Thyroid gland (tissue), 4 donors: ENCODE measurements around the gene FCRL4. TPM values are rescaled to one million over a fixed set of nuclear protein-coding genes. Genes with fewer than 3 reads are reported as not detected.
"Not testable (repeated sequence)": the region's sequence is repeated elsewhere in the genome, so short reads cannot be mapped to it uniquely, and the experiment has no call there.

Experiments
- DNase-seq, 2 donors: peaks; one replicate each; pipeline ENCODE4 v3.0.0-alpha.2; 2019
- H3K27ac ChIP-seq, 3 donors: fragments of 200-600 bp; sonication (generic); 1 replicate in 2 of 3; 2 replicates in 1 of 3; pipeline ENCODE4 v1.5.1; 2016 to 2019; ENCODE audit warnings: mild to moderate bottlenecking in 1 of 3, moderate library complexity in 1 of 3
- H3K27me3 ChIP-seq: fragments of 200-600 bp; sonication (generic); one replicate; pipeline ENCODE4 v1.5.1; 2019
- H3K36me3 ChIP-seq, 2 donors: fragments of 200-600 bp; sonication (generic); one replicate each; pipeline ENCODE4 v1.5.1; 2016 to 2019
- H3K4me1 ChIP-seq, 2 donors: fragments of 200-600 bp; sonication (generic); one replicate each; pipeline ENCODE4 v1.5.1; 2017 to 2019
- H3K4me3 ChIP-seq, 3 donors: fragments of 200-600 bp; sonication (generic); replicated peaks in 1 of 3; 1 replicate in 2 of 3; 2 replicates in 1 of 3; pipeline ENCODE4 v1.5.1; 2016; ENCODE audit warnings: mild to moderate bottlenecking in 1 of 3
- H3K9me3 ChIP-seq: fragments of 200-600 bp; sonication (generic); one replicate; pipeline ENCODE4 v1.5.1; 2017
- POLR2A ChIP-seq, 2 donors: fragments of 450-650 bp; IDR thresholded peaks; one replicate each; pipeline ENCODE4 v1.6.1; 2017; ENCODE audit warnings: antibody characterized with exemption in 2 of 2, mild to moderate bottlenecking in 2 of 2, moderate library complexity in 1 of 2
- WGBS, 2 donors: methylation state at CpG; one replicate each; pipeline ENCODE4 v1.1.5; 2017; 5-methylcytosine and 5-hydroxymethylcytosine counted together
- intact Hi-C: fragments of 100-400 bp; cut with DNase I; formaldehyde crosslinking; loops from one replicate; pipeline ENCODE4 v1.15.1; 2023
- total RNA-seq, 4 donors: library from RNA; depleted of rRNA; stranded (reverse); fragments of >200 nt; gene quantifications; one replicate each; pipeline ENCODE4 v1.2.3, GENCODE V29; 2016
- TF ChIP-seq, protein P1 (sequence below), 6 experiments: fragments of 200-600 bp in 3 of 6; fragments of 450-650 bp in 3 of 6; sonication (generic) in 3 of 6; IDR thresholded peaks; one replicate each; pipeline ENCODE4 v1.5.1; 2016 to 2019; ENCODE audit warnings: antibody characterized with exemption in 6 of 6, mild to moderate bottlenecking in 2 of 6, inconsistent platforms in 1 of 6, moderate library complexity in 1 of 6

FCRL4 gene
- total RNA-seq, 4 donors from 2014 or later = not detected

DNA sequence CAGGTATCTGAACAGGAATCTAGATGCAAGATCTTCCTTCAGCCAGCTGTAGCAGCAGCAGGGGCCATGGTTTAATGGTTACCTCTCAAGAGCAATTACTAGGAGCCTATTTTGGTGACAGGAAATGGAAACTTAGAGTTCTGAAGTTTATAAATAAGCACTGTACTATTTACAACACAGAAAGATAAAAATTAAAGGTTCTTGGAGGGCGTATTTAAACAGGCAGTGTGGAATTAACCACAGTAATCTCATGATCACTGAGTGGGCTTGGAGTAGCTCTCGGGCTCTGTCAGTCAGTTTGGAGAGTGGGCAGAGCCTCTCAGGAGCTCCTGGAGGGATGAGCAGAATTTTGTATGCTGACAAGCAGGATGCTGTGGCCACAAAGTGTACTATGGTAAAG, 35.4 kb downstream of the FCRL4 start:
- no peaks in the 10 kb centered on the region for H3K4me1 ChIP-seq
- DNase-seq = no peak

DNA sequence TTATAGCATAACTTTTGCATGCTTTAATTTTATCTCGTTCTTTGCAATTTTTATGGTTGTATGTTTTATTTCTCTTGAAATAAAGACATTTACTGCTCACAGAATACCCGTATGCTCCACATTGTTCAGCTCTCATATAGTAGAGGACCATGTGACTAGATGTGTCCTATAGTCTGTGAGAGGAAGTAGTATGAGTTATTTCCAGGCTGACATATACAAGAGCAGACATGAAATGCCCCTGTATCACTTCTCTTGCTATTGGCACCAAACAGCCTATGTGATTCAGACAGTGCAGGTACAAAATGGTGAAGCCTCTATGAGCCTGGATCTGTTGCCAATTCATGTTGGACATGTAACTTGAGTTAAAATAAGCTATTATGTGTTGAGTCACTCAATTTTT, 39.8 kb downstream of the FCRL4 start:
- intact Hi-C loops = no loop called here
- H3K36me3 ChIP-seq = no peaks in the 10 kb centered on the region
- H3K27ac ChIP-seq = no peak overlapping the region
- H3K4me3 ChIP-seq = no peak overlapping the region
- 68% methylated on average over 2 of the region's 2 CpGs for WGBS, 2 donors
- no peaks in the 10 kb centered on the region for H3K9me3 ChIP-seq
- H3K27me3 ChIP-seq = no peaks in the 10 kb centered on the region
- no peaks in the 10 kb centered on the region for H3K4me1 ChIP-seq
- TF ChIP-seq, protein P1, sequence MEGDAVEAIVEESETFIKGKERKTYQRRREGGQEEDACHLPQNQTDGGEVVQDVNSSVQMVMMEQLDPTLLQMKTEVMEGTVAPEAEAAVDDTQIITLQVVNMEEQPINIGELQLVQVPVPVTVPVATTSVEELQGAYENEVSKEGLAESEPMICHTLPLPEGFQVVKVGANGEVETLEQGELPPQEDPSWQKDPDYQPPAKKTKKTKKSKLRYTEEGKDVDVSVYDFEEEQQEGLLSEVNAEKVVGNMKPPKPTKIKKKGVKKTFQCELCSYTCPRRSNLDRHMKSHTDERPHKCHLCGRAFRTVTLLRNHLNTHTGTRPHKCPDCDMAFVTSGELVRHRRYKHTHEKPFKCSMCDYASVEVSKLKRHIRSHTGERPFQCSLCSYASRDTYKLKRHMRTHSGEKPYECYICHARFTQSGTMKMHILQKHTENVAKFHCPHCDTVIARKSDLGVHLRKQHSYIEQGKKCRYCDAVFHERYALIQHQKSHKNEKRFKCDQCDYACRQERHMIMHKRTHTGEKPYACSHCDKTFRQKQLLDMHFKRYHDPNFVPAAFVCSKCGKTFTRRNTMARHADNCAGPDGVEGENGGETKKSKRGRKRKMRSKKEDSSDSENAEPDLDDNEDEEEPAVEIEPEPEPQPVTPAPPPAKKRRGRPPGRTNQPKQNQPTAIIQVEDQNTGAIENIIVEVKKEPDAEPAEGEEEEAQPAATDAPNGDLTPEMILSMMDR (IDR thresholded peaks at IDR 0.05) = no peak
- TF ChIP-seq POLR2A (IDR thresholded peaks at IDR 0.05) = no peak
- DNase-seq = no peak

More for the DNA sequence above, 35.4 kb downstream of the FCRL4 start:
- WGBS, 2 donors = 25 to 34% methylated on average over 2 of the region's 2 CpGs
- TF ChIP-seq, protein P1 (IDR thresholded peaks at IDR 0.05) = no peak
- TF ChIP-seq POLR2A (IDR thresholded peaks at IDR 0.05) = no peak
- H3K36me3 ChIP-seq = no peaks in the 10 kb centered on the region
- intact Hi-C loops = no loop called here
- no peaks in the 10 kb centered on the region for H3K27me3 ChIP-seq
- no peak overlapping the region for H3K27ac ChIP-seq
- no peaks in the 10 kb centered on the region for H3K9me3 ChIP-seq
- H3K4me3 ChIP-seq = no peak overlapping the region

DNA sequence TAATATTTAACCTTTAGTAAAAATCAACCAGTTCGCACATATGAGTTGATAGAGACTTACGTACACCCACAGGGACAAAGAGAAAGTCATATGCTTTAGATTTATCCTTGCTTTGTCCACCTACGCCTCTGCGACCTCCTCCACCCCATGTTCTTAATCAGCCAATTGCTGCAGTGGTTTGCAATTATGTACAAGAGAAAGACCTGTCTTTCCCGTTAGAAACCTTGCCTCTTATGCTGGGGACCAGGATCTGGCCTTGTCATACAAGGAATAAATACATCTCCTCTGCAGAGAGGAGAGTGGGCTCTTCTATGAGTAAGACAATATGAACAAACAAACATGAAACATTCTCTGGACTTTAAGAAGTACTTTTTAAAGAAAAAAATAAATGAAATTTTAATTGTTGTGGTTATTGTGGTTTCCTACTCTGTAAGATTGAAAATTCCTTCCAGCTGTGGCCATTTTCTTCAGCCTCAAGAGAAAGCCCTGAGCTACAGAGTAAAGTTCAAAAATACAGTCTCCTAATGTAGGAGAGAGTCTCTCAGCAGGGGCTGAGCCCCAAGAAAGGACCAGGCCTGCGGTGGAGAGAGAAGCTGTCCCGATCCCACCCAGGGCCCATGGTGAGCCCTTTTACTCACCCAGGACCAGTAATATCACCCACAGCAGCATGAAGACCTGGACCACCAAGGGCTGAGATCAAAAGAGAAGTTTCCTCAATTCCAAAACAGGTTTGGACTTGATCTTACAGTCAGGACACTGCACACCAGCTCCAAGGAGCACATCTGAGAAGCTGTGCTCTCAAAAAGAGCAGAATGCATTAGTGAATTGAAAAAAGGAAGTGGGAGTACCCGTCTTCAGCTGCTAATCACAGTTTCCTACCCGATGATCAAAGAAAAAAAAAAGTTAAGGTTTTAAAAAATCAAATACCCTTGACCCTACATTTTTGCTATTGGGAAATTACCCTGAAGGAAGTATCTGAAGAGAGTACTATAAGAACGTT, 45.9 kb downstream of the FCRL4 start, which contains the start of gene FCRL5:
FCRL5 (minus strand) TSS at position 822 of the 1,000 bp plus-strand sequence; CDS start at position 669, 153 bp downstream.
- intact Hi-C loops = no loop called here
- 85 to 87% methylated on average over 10 of the region's 10 CpGs for WGBS, 2 donors
- Histone ChIP-seq H3K27ac (no peak within 1 kb of the TSS), H3K9me3 (no peaks in the 10 kb centered on the region), H3K36me3 (no peaks in the 10 kb centered on the region), H3K4me3 (no peak within 1 kb of the TSS), H3K27me3 (no peaks in the 10 kb centered on the region), H3K4me1 (no peaks in the 10 kb centered on the region)
- TF ChIP-seq POLR2A (IDR thresholded peaks at IDR 0.05) = no peak
- TF ChIP-seq, protein P1 (IDR thresholded peaks at IDR 0.05) = no peak
- DNase-seq = no peak

DNA sequence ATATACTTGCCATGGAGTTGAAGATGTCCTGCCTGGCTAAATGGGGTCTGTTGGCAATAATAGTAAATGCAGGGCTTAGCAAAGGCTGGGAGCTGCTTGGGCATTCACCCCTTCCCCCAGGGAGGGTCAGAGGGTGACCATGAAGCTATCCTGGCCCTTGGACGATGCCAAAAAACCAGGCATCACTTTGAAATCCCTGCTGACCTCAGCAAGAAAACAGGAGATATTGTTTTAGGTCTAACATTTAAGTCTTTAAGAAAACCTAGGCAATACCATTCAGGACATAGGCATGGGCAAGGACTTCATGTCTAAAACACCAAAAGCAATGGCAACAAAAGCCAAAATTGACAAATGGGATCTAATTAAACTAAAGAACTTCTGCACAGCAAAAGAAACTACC, 49.8 kb downstream of the FCRL4 start:
- intact Hi-C loops, H3K36me3 ChIP-seq, H3K27ac ChIP-seq, H3K4me3 ChIP-seq, DNase-seq, H3K9me3 ChIP-seq, H3K27me3 ChIP-seq, H3K4me1 ChIP-seq: not testable (repeated sequence)
- 75 to 87% methylated on average over 1 of the region's 1 CpG for WGBS, 2 donors

DNA sequence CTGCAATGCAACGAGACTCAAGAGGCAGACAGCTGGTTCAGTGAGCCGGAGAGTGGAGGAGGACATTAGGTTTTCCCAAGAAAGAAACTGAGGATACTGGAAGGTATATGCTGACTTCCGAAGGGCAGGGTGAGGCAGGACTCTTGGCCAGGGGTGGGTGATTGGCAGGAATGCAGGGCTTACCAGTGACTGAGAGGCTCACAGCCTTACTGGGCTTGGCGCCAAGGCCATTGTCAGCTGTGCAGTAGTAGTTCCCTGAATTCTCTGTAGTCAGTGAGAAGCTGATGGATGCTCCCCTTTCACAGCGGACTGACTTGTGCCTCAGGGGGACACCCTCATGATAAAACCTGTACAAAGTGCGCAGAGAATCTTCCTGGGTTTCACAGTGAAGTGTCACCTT, 55.2 kb downstream of the FCRL4 start:
- H3K36me3 ChIP-seq = no peaks in the 10 kb centered on the region
- WGBS, 2 donors = 32 to 42% methylated on average over 6 of the region's 6 CpGs
- H3K4me3 ChIP-seq = no peak overlapping the region
- H3K4me1 ChIP-seq = peaks cover 14 to 21% of the 10 kb centered on the region in 2 donors
- intact Hi-C loops = no loop called here
- no peaks in the 10 kb centered on the region for H3K27me3 ChIP-seq
- no peak for TF ChIP-seq POLR2A (IDR thresholded peaks at IDR 0.05)
- TF ChIP-seq, protein P1 (IDR thresholded peaks at IDR 0.05) = no peak
- peak overlapping the region; percentile 68 to 72 (median 71) for H3K27ac ChIP-seq
- no peaks in the 10 kb centered on the region for H3K9me3 ChIP-seq
- peak; percentile 98 for DNase-seq
